ENCODE results near the gene PRDX4.

The PRDX4 gene

GRCh38 chrX:23667239-23668177 lies at the start of gene PRDX4:
TSS of gene PRDX4 (plus strand) at chrX:23667493. CDS start at chrX:23667571, 78 bp downstream.
- DNase-seq (ENCODE audit: low spot score in 2 of 2) (peak; percentile 59 to 62), ATAC-seq (ENCODE audit: low read depth) (peak; percentile 79)
- peak within 1 kb of the TSS; percentile 97 for H3K4me3 Mint-ChIP-seq
- no peaks in the 10 kb centered on the region for H3K9me3 Mint-ChIP-seq
- no peaks in the 10 kb centered on the region for H3K36me3 Mint-ChIP-seq
- no peaks in the 10 kb centered on the region for H3K27me3 Mint-ChIP-seq
- peaks cover 11% of the 10 kb centered on the region for H3K4me1 Mint-ChIP-seq
- peak within 1 kb of the TSS; percentile 95 for H3K27ac Mint-ChIP-seq

- no peaks in the 10 kb centered on the region for H3K27me3 Mint-ChIP-seq
- ATAC-seq (ENCODE audit: low read depth) = no peak
Measured at GRCh38 chrX:23621621-23622265, 45.5 kb upstream of the PRDX4 start.

DNA sequence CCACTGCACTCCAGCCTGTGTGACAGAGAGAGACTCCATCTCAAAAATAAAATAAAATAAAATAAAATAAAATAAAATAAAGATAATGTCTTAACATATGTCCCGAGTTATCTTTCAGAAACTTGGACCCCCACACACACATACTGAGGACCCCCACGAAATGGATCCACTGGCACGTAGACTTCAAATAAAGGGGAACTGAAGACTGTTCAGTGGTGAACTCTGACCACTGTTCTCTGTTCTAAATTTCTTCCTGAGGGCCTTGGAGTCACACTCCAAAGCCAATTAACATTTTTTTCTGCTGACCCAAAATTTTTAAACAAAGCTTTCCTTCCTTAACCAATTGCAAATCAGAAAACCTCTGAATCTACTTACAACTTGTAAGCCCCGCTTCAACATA lies 43.5 kb upstream of the PRDX4 start:
- H3K4me1 Mint-ChIP-seq = no peaks in the 10 kb centered on the region
- H3K27ac Mint-ChIP-seq = no peak overlapping the region
- DNase-seq (ENCODE audit: low spot score in 2 of 2) (no peak), ATAC-seq (ENCODE audit: low read depth) (no peak)
- no peak overlapping the region for H3K4me3 Mint-ChIP-seq
- no peaks in the 10 kb centered on the region for H3K36me3 Mint-ChIP-seq
- no peaks in the 10 kb centered on the region for H3K27me3 Mint-ChIP-seq
- H3K9me3 Mint-ChIP-seq = no peaks in the 10 kb centered on the region

More at GRCh38 chrX:23621621-23622265, 45.5 kb upstream of the PRDX4 start:
- no peaks in the 10 kb centered on the region for H3K9me3 Mint-ChIP-seq
- H3K27ac Mint-ChIP-seq = no peak overlapping the region
- H3K4me1 Mint-ChIP-seq = no peaks in the 10 kb centered on the region
- H3K4me3 Mint-ChIP-seq = no peak overlapping the region
- no peaks in the 10 kb centered on the region for H3K36me3 Mint-ChIP-seq
- DNase-seq (ENCODE audit: low spot score in 2 of 2) = no peak

GRCh38 chrX:23626651-23627050 lies 40.6 kb upstream of the PRDX4 start:
- ATAC-seq (ENCODE audit: low read depth) = no peak

GRCh38 chrX:23628131-23628530 lies 39.2 kb upstream of the PRDX4 start:
- Mint-ChIP-seq H3K4me3 (no peak overlapping the region), H3K9me3 (no peaks in the 10 kb centered on the region), H3K27ac (no peak overlapping the region), H3K4me1 (no peaks in the 10 kb centered on the region), H3K36me3 (no peaks in the 10 kb centered on the region), H3K27me3 (peaks cover 1% of the 10 kb centered on the region)
- ATAC-seq (ENCODE audit: low read depth) (no peak), DNase-seq (ENCODE audit: low spot score in 2 of 2) (no peak)

More at GRCh38 chrX:23626651-23627050, 40.6 kb upstream of the PRDX4 start:
- H3K36me3 Mint-ChIP-seq = no peaks in the 10 kb centered on the region
- H3K4me3 Mint-ChIP-seq = no peak overlapping the region
- peaks cover 1% of the 10 kb centered on the region for H3K27me3 Mint-ChIP-seq
- H3K9me3 Mint-ChIP-seq = no peaks in the 10 kb centered on the region
- H3K27ac Mint-ChIP-seq = no peak overlapping the region
- DNase-seq (ENCODE audit: low spot score in 2 of 2) = no peak
- no peaks in the 10 kb centered on the region for H3K4me1 Mint-ChIP-seq

DNA sequence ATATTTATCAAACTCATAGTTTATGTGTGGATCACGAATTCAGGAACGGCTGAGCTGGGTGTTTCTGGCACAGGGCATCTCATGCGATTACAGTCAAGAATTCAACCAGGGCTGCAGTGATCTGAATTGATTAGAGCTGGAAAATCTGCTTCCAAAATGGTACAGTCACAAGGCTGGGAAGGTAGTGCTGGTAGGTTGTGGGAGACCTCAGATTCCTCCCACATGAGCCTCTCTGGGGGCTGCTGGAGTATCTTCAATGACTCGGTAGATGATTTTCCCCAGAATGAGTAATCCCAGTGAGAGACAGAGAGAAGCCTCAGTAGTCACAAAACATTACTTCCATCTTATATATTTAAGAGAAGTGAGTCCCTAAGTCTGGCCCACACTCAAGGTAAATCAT lies 36.2 kb upstream of the PRDX4 start:
- Mint-ChIP-seq H3K4me1 (no peaks in the 10 kb centered on the region), H3K27me3 (peaks cover 1% of the 10 kb centered on the region), H3K4me3 (no peak overlapping the region), H3K36me3 (no peaks in the 10 kb centered on the region), H3K9me3 (no peaks in the 10 kb centered on the region), H3K27ac (no peak overlapping the region)
- ATAC-seq (ENCODE audit: low read depth) (no peak), DNase-seq (ENCODE audit: low spot score in 2 of 2) (no peak)

DNA sequence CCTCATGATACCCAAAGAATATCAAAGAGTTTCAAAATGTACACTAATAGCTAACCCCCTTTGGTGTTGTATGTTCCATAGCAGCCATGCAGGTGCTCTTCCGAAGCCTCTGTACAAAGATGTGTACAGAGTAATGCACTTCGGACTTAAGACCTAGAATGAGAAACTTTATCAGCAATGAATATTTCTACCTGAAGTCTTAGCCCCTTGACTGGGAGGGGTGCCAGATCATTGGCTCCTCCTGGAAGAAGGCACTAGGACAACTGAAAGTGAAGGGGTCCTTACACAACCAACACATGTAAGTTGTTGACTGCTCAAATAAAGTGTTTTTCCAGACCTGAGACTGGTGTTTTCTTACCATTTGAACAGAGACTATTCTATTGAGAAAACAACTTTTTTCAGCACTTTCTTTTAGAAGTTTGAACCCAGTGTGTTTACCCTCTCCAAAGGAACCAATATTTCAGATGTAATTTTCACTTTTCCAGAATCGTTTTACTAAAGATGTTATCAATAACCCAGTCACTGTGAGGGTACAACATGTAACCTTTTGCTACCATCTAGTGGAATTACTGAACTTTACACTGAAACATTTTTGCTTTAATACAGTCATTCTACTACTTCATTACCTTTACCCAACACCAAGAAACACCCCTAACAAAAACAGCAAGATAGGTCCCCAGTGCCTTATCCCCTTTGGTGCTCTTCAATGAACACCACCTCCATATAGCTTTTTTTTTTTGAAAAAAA lies 33.3 kb upstream of the PRDX4 start:
- Mint-ChIP-seq H3K36me3 (no peaks in the 10 kb centered on the region), H3K4me1 (no peaks in the 10 kb centered on the region), H3K4me3 (no peak overlapping the region), H3K27me3 (peaks cover 1% of the 10 kb centered on the region), H3K9me3 (peaks cover 2% of the 10 kb centered on the region), H3K27ac (no peak overlapping the region)
- ATAC-seq (ENCODE audit: low read depth) (no peak), DNase-seq (ENCODE audit: low spot score in 2 of 2) (no peak)

DNA sequence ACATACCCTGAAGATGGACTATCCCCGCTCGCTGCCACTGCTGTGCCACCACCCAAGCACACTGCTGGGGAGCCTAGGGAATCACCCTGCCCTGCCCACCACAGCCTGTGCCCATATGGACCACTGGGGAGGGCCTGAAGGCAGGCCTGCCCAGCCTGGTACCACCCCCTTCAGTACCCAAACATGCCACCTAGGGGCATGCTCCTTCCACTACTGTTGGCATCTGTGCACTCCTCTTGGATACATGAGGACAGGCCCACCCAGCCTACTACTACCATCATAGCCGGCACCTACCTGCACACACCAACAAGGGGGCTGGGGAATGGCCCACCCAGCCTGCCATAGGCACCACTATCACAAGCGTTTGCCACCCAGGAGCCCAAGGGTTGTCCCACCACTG lies 30.1 kb upstream of the PRDX4 start:
- no peak overlapping the region for H3K4me3 Mint-ChIP-seq
- H3K9me3 Mint-ChIP-seq = peaks cover 4% of the 10 kb centered on the region
- no peaks in the 10 kb centered on the region for H3K27me3 Mint-ChIP-seq
- ATAC-seq (ENCODE audit: low read depth) (no peak), DNase-seq (ENCODE audit: low spot score in 2 of 2) (no peak)
- H3K4me1 Mint-ChIP-seq = no peaks in the 10 kb centered on the region
- H3K27ac Mint-ChIP-seq = no peak overlapping the region
- H3K36me3 Mint-ChIP-seq = no peaks in the 10 kb centered on the region

- Mint-ChIP-seq H3K27me3 (no peaks in the 10 kb centered on the region), H3K27ac (no peak overlapping the region), H3K36me3 (no peaks in the 10 kb centered on the region), H3K4me3 (no peak overlapping the region), H3K4me1 (no peaks in the 10 kb centered on the region), H3K9me3 (peaks cover 4% of the 10 kb centered on the region)
- ATAC-seq (ENCODE audit: low read depth) (no peak), DNase-seq (ENCODE audit: low spot score in 2 of 2) (no peak)
Measured at GRCh38 chrX:23643020-23643419, 24.3 kb upstream of the PRDX4 start.

DNA sequence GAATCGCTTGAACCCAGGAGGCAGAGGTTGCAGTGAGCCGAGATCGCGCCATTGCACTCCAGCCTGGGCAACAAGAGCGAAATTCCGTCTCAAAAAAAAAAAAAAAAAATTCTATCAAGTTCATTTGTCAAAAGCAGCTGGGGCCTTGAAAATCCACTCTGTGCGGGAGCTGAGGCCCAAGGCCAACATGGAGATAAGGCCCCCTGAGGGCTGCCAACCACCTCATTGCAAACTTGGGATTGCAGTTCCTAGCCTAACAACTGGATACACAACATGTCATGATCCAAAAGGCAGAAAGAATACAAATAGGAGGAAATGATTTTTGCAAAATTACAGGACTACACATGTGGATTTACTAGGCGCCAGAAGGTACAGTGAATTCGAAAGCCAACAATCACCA lies 22.5 kb upstream of the PRDX4 start:
- DNase-seq (ENCODE audit: low spot score in 2 of 2) (no peak), ATAC-seq (ENCODE audit: low read depth) (no peak)
- H3K9me3 Mint-ChIP-seq = peaks cover 2% of the 10 kb centered on the region
- no peaks in the 10 kb centered on the region for H3K36me3 Mint-ChIP-seq
- H3K27ac Mint-ChIP-seq = no peak overlapping the region
- no peak overlapping the region for H3K4me3 Mint-ChIP-seq
- H3K4me1 Mint-ChIP-seq = no peaks in the 10 kb centered on the region
- no peaks in the 10 kb centered on the region for H3K27me3 Mint-ChIP-seq

DNA sequence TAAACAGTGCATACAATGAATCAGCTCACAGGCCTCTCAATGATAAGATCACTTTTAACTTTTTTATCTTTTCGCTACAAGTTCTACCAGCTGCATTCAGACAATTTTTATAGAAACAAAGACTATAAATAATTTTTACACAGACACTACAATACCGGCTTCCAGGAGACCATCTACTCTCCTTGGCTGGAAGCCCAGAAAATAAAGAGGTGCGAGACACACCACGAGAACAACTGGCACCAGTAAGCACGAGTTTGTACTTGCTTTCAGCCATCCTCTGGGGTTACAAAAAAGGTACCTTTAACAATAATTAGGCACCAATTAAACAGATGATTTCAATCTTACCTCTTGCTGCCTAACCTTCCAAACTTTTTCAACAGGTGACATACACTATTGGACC lies 11.2 kb upstream of the PRDX4 start:
- Mint-ChIP-seq H3K27me3 (no peaks in the 10 kb centered on the region), H3K27ac (no peak overlapping the region), H3K9me3 (no peaks in the 10 kb centered on the region), H3K4me1 (peaks cover 6% of the 10 kb centered on the region), H3K4me3 (no peak overlapping the region), H3K36me3 (peaks cover 2% of the 10 kb centered on the region)
- no peak for DNase-seq (ENCODE audit: low spot score in 2 of 2)
- no peak for ATAC-seq (ENCODE audit: low read depth)

GRCh38 chrX:23656684-23657083 lies 10.6 kb upstream of the PRDX4 start:
- no peak for ATAC-seq (ENCODE audit: low read depth)
- Mint-ChIP-seq H3K27me3 (no peaks in the 10 kb centered on the region), H3K36me3 (peaks cover 2% of the 10 kb centered on the region), H3K4me1 (peaks cover 6% of the 10 kb centered on the region), H3K9me3 (no peaks in the 10 kb centered on the region), H3K4me3 (no peak overlapping the region), H3K27ac (no peak overlapping the region)
- DNase-seq (ENCODE audit: low spot score in 2 of 2) = no peak

GRCh38 chrX:23659339-23659738 lies 8.0 kb upstream of the PRDX4 start:
- Mint-ChIP-seq H3K9me3 (no peaks in the 10 kb centered on the region), H3K36me3 (peaks cover 2% of the 10 kb centered on the region), H3K27me3 (no peaks in the 10 kb centered on the region), H3K4me1 (peaks cover 11% of the 10 kb centered on the region), H3K27ac (peak overlapping the region; percentile 86), H3K4me3 (peak overlapping the region; percentile 63)
- DNase-seq (ENCODE audit: low spot score in 2 of 2) (no peak), ATAC-seq (ENCODE audit: low read depth) (no peak)

All from memory B cell (primary cell).